Measurements from ENCODE around the gene RDX.

DNA sequence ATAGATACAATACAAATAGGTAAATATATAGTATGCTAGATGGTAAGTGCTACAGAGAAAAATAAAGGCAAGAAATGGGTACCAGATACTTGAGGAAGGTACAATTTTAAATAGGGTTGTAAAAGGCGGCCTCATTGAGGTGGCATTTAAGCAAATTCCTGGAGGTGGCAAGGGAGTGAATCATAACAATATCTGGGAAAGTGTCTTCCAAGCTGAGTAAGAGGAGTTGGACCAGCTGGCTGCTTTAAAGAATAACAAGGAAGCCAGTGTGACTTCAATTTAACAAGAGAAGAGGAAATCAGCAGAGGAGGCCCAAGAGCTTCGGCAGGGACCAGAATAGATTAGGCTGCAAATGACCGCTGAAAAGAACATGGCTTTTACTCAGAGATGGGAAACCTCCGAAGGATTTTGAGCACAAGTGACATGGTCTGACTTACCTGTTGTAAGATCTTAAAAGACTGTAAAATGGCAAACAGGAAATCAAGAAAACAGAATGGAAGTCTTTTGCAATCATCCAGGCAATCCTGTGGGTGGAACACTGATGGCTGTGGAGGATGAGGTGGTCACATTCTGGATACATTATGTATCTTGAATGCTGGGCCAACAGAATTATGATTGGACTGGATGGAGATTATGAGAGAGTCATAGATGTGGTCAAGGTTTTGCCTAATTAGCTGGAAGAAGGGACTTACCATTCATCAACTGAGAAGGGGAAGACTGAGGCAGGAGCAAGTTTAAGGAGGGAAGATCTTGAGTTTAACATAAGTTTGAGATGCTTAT lies 77.2 kb downstream of the RDX start:
- TF ChIP-seq, protein P1, sequence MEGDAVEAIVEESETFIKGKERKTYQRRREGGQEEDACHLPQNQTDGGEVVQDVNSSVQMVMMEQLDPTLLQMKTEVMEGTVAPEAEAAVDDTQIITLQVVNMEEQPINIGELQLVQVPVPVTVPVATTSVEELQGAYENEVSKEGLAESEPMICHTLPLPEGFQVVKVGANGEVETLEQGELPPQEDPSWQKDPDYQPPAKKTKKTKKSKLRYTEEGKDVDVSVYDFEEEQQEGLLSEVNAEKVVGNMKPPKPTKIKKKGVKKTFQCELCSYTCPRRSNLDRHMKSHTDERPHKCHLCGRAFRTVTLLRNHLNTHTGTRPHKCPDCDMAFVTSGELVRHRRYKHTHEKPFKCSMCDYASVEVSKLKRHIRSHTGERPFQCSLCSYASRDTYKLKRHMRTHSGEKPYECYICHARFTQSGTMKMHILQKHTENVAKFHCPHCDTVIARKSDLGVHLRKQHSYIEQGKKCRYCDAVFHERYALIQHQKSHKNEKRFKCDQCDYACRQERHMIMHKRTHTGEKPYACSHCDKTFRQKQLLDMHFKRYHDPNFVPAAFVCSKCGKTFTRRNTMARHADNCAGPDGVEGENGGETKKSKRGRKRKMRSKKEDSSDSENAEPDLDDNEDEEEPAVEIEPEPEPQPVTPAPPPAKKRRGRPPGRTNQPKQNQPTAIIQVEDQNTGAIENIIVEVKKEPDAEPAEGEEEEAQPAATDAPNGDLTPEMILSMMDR (IDR thresholded peaks at IDR 0.05 in 4 of 5, conservative IDR thresholded peaks at IDR 0.05 in 1 of 5): no peak
- TF ChIP-seq POLR2A (IDR thresholded peaks at IDR 0.05): no peak
